GM23248 (cell line): ENCODE data around the gene CCDC187.

Experiments
- EZH2 ChIP-seq: fragments of 200-600 bp; sonication (generic); IDR thresholded peaks from 2 replicates; pipeline ENCODE4 v1.6.1; 2018; ENCODE audit warnings: antibody characterized with exemption, mild to moderate bottlenecking; ENCODE audit not compliant: insufficient read depth, poor library complexity, severe bottlenecking
- EZH2phosphoT487 ChIP-seq: fragments of 200-600 bp; sonication (generic); IDR thresholded peaks from 2 replicates; pipeline ENCODE4 v1.6.1; 2018; ENCODE audit warnings: antibody characterized with exemption, moderate library complexity, mild to moderate bottlenecking, low read depth; ENCODE audit not compliant: insufficient read depth

DNA sequence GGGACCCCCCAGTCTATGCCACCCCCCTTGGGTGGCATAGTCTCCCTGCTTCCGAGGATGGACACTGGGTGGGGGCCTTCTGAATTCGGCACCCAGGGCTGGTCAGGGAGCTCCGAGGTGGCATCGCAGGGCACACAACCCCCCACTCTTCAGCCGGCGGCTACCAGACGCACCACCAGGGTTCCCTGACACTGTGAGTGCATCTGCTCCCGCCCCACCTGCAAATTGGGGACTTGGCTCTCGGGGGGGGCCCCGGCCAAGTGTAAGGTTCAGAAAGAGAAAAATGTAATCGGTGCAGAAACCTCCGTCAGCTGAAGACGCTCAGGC is 45.6 kb downstream of the CCDC187 start:
- TF ChIP-seq EZH2 (no peak), EZH2phosphoT487 (no peak)
